Activated naive CD4-positive, alpha-beta T cell treated with anti-CD3 and anti-CD28 coated beads, Interleukin-2, amount 10 ng/mL, durations not matched to agents 7 days and 5 days (primary cell): Measurements from ENCODE around the gene ETFB.

ENCODE experiments used
- CTCF ChIA-PET: fragments of 350-600 bp; sonication (Branson Sonifier 250); formaldehyde crosslinking; loops from one replicate; lab custom pipeline; 2021; ENCODE audit warnings: antibody characterized with exemption; lab: Charles Lee
- DNase-seq: peaks from one replicate; pipeline ENCODE4 v3.0.0-alpha.2; 2020
- H3K27ac Mint-ChIP-seq: one replicate; pipeline ENCODE4 v1.8.0; 2021; ENCODE audit warnings: mild to moderate bottlenecking, moderate library complexity, mixed read lengths
- H3K27me3 Mint-ChIP-seq: one replicate; pipeline ENCODE4 v1.8.0; 2021; ENCODE audit warnings: mild to moderate bottlenecking, mixed read lengths
- H3K36me3 Mint-ChIP-seq: one replicate; pipeline ENCODE4 v1.8.0; 2021; ENCODE audit warnings: mixed read lengths
- H3K4me1 Mint-ChIP-seq: one replicate; pipeline ENCODE4 v1.8.0; 2021; ENCODE audit warnings: mixed read lengths
- H3K4me3 Mint-ChIP-seq: one replicate; pipeline ENCODE4 v1.8.0; 2021; ENCODE audit warnings: mild to moderate bottlenecking, moderate library complexity, mixed read lengths
- H3K9me3 Mint-ChIP-seq: one replicate; pipeline ENCODE4 v1.8.0; 2021; ENCODE audit warnings: mixed read lengths

ETFB gene

GRCh38 chr19:51337861-51338562 lies 28.2 kb downstream of the ETFB start:
- Mint-ChIP-seq H3K27me3 (peaks cover 55% of the 10 kb centered on the region), H3K27ac (no peak overlapping the region), H3K9me3 (no peaks in the 10 kb centered on the region), H3K4me1 (peaks cover 16% of the 10 kb centered on the region), H3K36me3 (no peaks in the 10 kb centered on the region), H3K4me3 (peak overlapping the region; percentile 83)
- CTCF ChIA-PET = interaction anchor here (0.7 to 3.2 kb wide), 7 partner anchors 28 to 102 kb away, joined by 3 to 27 read pairs (median 6); partner anchors contain the start of genes ETFB and SIGLEC10
- no peak for DNase-seq

- Mint-ChIP-seq H3K9me3 (no peaks in the 10 kb centered on the region), H3K27ac (no peak overlapping the region), H3K4me3 (no peak overlapping the region), H3K36me3 (no peaks in the 10 kb centered on the region), H3K27me3 (peaks cover 48% of the 10 kb centered on the region), H3K4me1 (peaks cover 16% of the 10 kb centered on the region)
- CTCF ChIA-PET = interaction anchor here (1.0 to 3.2 kb wide), 3 partner anchors 80 to 102 kb away, joined by 6 to 27 read pairs (median 16); partner anchors contain the start of gene SIGLEC10
- DNase-seq = no peak
Observed at GRCh38 chr19:51337141-51337860, 28.9 kb downstream of the ETFB start.

GRCh38 chr19:51333836-51334460 lies 32.2 kb downstream of the ETFB start:
- CTCF ChIA-PET = no interaction called here
- Mint-ChIP-seq H3K27me3 (peaks cover 28% of the 10 kb centered on the region), H3K4me3 (no peak overlapping the region), H3K4me1 (peaks cover 4% of the 10 kb centered on the region), H3K27ac (no peak overlapping the region), H3K9me3 (peaks cover 2% of the 10 kb centered on the region), H3K36me3 (no peaks in the 10 kb centered on the region)
- no peak for DNase-seq

- CTCF ChIA-PET = interaction anchor here (1.1 kb wide), 1 partner anchor 108 kb away, joined by 6 read pairs; no protein-coding TSS in a partner anchor
- H3K4me3 Mint-ChIP-seq = no peak overlapping the region
- DNase-seq = no peak
- H3K27ac Mint-ChIP-seq = no peak overlapping the region
- H3K4me1 Mint-ChIP-seq = peaks cover 5% of the 10 kb centered on the region
- H3K27me3 Mint-ChIP-seq = peaks cover 39% of the 10 kb centered on the region
- H3K36me3 Mint-ChIP-seq = no peaks in the 10 kb centered on the region
- peaks cover 2% of the 10 kb centered on the region for H3K9me3 Mint-ChIP-seq
Observed at GRCh38 chr19:51331716-51332115, 34.5 kb downstream of the ETFB start.

GRCh38 chr19:51331193-51331592 lies 35.0 kb downstream of the ETFB start:
- H3K27me3 Mint-ChIP-seq = peaks cover 40% of the 10 kb centered on the region

GRCh38 chr19:51330366-51330765 lies 35.8 kb downstream of the ETFB start:
- Mint-ChIP-seq H3K27me3 (peaks cover 46% of the 10 kb centered on the region), H3K4me3 (no peak overlapping the region), H3K9me3 (peaks cover 2% of the 10 kb centered on the region), H3K4me1 (peaks cover 5% of the 10 kb centered on the region), H3K27ac (no peak overlapping the region), H3K36me3 (no peaks in the 10 kb centered on the region)
- CTCF ChIA-PET = no interaction called here
- DNase-seq = no peak

More at GRCh38 chr19:51331193-51331592, 35.0 kb downstream of the ETFB start:
- no peak for DNase-seq
- Mint-ChIP-seq H3K4me3 (no peak overlapping the region), H3K36me3 (no peaks in the 10 kb centered on the region), H3K4me1 (peaks cover 5% of the 10 kb centered on the region), H3K9me3 (peaks cover 2% of the 10 kb centered on the region), H3K27ac (no peak overlapping the region)
- CTCF ChIA-PET = no interaction called here

- CTCF ChIA-PET = interaction anchor here (0.8 kb wide), 1 partner anchor 11 kb away, joined by 3 read pairs; no protein-coding TSS in a partner anchor
- peaks cover 5% of the 10 kb centered on the region for H3K4me1 Mint-ChIP-seq
- H3K27me3 Mint-ChIP-seq = peaks cover 53% of the 10 kb centered on the region
- H3K4me3 Mint-ChIP-seq = no peak overlapping the region
- peaks cover 2% of the 10 kb centered on the region for H3K9me3 Mint-ChIP-seq
- DNase-seq = no peak
- H3K27ac Mint-ChIP-seq = no peak overlapping the region
- no peaks in the 10 kb centered on the region for H3K36me3 Mint-ChIP-seq
Observed at GRCh38 chr19:51329411-51329810, 36.8 kb downstream of the ETFB start.

- CTCF ChIA-PET = interaction anchor here (1.4 kb wide), 1 partner anchor 170 kb away, joined by 3 read pairs; no protein-coding TSS in a partner anchor
- Mint-ChIP-seq H3K27me3 (peaks cover 74% of the 10 kb centered on the region), H3K4me3 (peak overlapping the region; percentile 18), H3K36me3 (no peaks in the 10 kb centered on the region), H3K4me1 (peaks cover 5% of the 10 kb centered on the region), H3K27ac (no peak overlapping the region), H3K9me3 (peaks cover 2% of the 10 kb centered on the region)
- peak; percentile 76 for DNase-seq
Observed at GRCh38 chr19:51327066-51328001, 38.9 kb downstream of the ETFB start.

- no peak for DNase-seq
- no peaks in the 10 kb centered on the region for H3K36me3 Mint-ChIP-seq
- H3K27ac Mint-ChIP-seq = no peak overlapping the region
- peaks cover 2% of the 10 kb centered on the region for H3K9me3 Mint-ChIP-seq
- peaks cover 5% of the 10 kb centered on the region for H3K4me1 Mint-ChIP-seq
- CTCF ChIA-PET = interaction anchor here (1.4 kb wide), 1 partner anchor 169 kb away, joined by 3 read pairs; no protein-coding TSS in a partner anchor
- peaks cover 75% of the 10 kb centered on the region for H3K27me3 Mint-ChIP-seq
- H3K4me3 Mint-ChIP-seq = no peak overlapping the region
Observed at GRCh38 chr19:51326216-51327065, 39.7 kb downstream of the ETFB start.

- Mint-ChIP-seq H3K36me3 (no peaks in the 10 kb centered on the region), H3K27ac (no peak overlapping the region), H3K4me3 (no peak overlapping the region), H3K9me3 (no peaks in the 10 kb centered on the region), H3K27me3 (peaks cover 75% of the 10 kb centered on the region), H3K4me1 (peaks cover 5% of the 10 kb centered on the region)
- CTCF ChIA-PET = no interaction called here
- no peak for DNase-seq
Observed at GRCh38 chr19:51325161-51325976, 40.8 kb downstream of the ETFB start.

GRCh38 chr19:51324167-51324481 lies 42.1 kb downstream of the ETFB start:
- Mint-ChIP-seq H3K4me1 (peaks cover 5% of the 10 kb centered on the region), H3K36me3 (no peaks in the 10 kb centered on the region), H3K9me3 (no peaks in the 10 kb centered on the region), H3K27me3 (peaks cover 66% of the 10 kb centered on the region), H3K4me3 (no peak overlapping the region), H3K27ac (no peak overlapping the region)
- DNase-seq = no peak
- CTCF ChIA-PET = no interaction called here

- Mint-ChIP-seq H3K4me3 (no peak overlapping the region), H3K27me3 (peaks cover 61% of the 10 kb centered on the region), H3K4me1 (peaks cover 5% of the 10 kb centered on the region), H3K36me3 (no peaks in the 10 kb centered on the region), H3K27ac (no peak overlapping the region), H3K9me3 (no peaks in the 10 kb centered on the region)
- no peak for DNase-seq
- CTCF ChIA-PET = no interaction called here
Observed at GRCh38 chr19:51323481-51324166, 42.6 kb downstream of the ETFB start.
